ENCODE results near the gene PRXL2A.
"Not testable (repeated sequence)": the region's sequence is repeated elsewhere in the genome, so short reads cannot be mapped to it uniquely, and the experiment has no call there.

PRXL2A gene

DNA sequence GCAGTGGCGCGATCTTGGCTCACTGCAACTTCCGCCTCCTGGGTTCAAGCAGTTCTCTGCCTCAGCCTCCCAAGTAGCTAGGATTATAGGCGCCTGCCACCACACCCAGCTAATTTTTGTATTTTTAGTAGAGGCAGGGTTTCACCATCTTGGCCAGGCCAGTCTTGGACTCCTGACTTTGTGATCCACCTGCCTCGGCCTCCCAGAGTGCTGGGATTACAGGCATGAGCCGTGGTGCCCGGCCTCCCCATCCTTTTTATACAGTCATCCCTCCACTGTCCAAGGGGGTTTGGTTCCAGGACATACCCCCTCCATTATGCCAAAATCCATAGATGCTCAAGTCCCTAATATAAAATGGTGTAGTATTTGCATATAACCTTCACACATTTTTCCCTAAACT lies 67.3 kb downstream of the PRXL2A start:
- H3K9me3 Mint-ChIP-seq; H3K4me3 Mint-ChIP-seq; H3K27me3 Mint-ChIP-seq; H3K27ac Mint-ChIP-seq; ATAC-seq (ENCODE audit: low read depth); DNase-seq (ENCODE audit: low spot score in 2 of 2): not testable (repeated sequence)
- peaks cover 35% of the 10 kb centered on the region for H3K4me1 Mint-ChIP-seq
- H3K36me3 Mint-ChIP-seq: peaks cover 28% of the 10 kb centered on the region

DNA sequence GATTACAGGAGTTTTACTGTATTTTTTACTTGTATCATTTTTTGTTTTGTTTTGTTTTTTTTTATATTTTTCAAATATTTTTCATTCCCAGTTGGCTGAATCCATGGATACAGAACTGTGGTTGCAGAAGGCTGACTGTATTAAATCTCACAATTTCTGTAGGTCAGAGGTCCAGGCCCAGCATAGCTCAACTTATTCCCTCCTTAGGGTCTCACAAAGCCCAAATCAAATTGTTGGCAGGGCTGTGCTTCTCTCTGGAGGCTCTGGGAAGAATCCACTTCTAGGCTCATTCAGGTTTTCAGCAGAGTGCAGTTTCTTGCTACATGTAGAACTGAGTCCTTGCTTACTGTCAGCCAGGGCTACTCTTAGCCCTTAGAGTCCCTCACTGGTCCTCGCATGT lies 68.3 kb downstream of the PRXL2A start:
- Mint-ChIP-seq H3K9me3 (peaks cover 7% of the 10 kb centered on the region), H3K27me3 (no peaks in the 10 kb centered on the region), H3K4me3 (no peak overlapping the region), H3K36me3 (peaks cover 25% of the 10 kb centered on the region), H3K4me1 (peaks cover 26% of the 10 kb centered on the region), H3K27ac (no peak overlapping the region)
- DNase-seq (ENCODE audit: low spot score in 2 of 2) (no peak), ATAC-seq (ENCODE audit: low read depth) (no peak)

DNA sequence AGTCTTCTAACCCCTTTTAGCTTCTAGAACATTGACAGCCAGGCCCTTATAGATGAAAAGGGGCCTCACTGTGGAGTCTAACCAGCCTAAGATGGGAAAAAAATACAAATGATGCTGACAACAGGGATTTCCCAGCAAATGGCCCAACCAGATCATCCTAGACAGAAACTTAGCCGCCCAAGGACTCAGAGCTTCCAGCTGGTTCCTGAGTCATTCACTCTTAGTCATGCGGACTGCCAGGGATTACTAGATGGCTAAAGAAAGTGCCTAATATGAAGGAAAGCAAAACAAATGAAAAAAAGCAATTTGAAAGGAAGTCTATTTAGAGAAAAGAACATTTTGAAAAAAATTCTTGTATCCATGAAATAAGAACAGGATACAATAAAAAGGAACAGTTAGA lies 69.5 kb downstream of the PRXL2A start:
- no peak overlapping the region for H3K4me3 Mint-ChIP-seq
- no peak for ATAC-seq (ENCODE audit: low read depth)
- H3K4me1 Mint-ChIP-seq: peaks cover 16% of the 10 kb centered on the region
- no peaks in the 10 kb centered on the region for H3K27me3 Mint-ChIP-seq
- H3K27ac Mint-ChIP-seq: no peak overlapping the region
- no peak for DNase-seq (ENCODE audit: low spot score in 2 of 2)
- peaks cover 25% of the 10 kb centered on the region for H3K36me3 Mint-ChIP-seq
- peaks cover 7% of the 10 kb centered on the region for H3K9me3 Mint-ChIP-seq

DNA sequence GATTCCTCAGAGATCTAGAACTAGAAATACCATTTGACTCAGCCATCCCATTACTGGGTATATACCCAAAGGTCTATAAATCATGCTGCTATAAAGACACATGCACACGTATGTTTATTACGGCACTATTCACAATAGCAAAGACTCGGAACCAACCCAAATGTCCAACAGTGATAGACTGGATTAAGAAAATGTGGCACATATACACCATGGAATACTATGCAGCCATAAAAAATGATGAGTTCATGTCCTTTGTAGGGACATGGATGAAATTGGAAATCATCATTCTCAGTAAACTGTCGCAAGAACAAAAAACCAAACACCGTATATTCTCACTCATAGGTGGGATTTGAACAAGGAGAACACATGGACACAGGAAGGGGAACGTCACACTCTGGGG lies 72.0 kb downstream of the PRXL2A start:
- peaks cover 25% of the 10 kb centered on the region for H3K36me3 Mint-ChIP-seq
- not testable (repeated sequence) for H3K27ac Mint-ChIP-seq; H3K4me3 Mint-ChIP-seq; ATAC-seq (ENCODE audit: low read depth); H3K27me3 Mint-ChIP-seq; H3K9me3 Mint-ChIP-seq; DNase-seq (ENCODE audit: low spot score in 2 of 2)
- peaks cover 15% of the 10 kb centered on the region for H3K4me1 Mint-ChIP-seq

DNA sequence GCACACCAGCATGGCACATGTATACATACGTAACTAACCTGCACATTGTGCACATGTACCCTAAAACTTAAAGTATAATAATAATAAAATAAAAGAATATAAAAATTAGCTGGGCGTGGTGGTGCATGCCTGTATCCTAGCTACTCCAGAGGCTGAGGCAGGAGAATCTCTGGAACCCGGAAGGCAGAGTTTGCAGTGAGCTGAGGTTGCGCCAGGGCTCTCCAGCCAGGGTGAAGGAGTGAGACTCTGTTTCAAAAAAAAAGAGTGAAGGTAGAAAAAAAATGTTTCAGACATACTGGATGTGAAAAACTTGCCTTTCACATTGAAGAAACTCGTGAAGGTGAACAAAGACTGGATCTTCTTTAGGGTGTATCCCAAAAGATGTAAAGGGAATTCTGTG lies 72.5 kb downstream of the PRXL2A start:
- Mint-ChIP-seq H3K36me3 (peaks cover 27% of the 10 kb centered on the region), H3K27me3 (no peaks in the 10 kb centered on the region), H3K4me1 (peaks cover 19% of the 10 kb centered on the region), H3K9me3 (peaks cover 7% of the 10 kb centered on the region), H3K4me3 (no peak overlapping the region), H3K27ac (no peak overlapping the region)
- DNase-seq (ENCODE audit: low spot score in 2 of 2) (no peak), ATAC-seq (ENCODE audit: low read depth) (no peak)

DNA sequence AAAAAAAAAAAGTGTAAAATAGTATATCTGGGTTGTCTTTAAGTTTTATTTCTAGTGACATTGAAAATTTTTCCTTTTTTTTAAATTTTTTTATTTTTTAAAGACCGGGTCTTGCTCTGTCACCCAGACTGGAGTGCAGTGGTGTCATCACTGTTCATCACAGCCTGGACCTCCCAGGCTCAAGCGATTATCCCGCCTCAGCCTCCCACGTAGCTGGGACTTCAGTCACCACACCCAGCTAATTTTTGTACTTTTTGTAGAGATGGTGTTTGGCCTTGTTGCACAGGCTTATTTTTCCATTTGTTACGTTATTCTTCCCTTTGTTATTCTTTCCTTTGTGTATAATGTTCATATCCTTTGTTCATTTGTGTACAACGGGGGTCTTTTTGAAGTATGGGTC lies 75.9 kb downstream of the PRXL2A start:
- Mint-ChIP-seq H3K4me3 (no peak overlapping the region), H3K27ac (no peak overlapping the region), H3K9me3 (no peaks in the 10 kb centered on the region), H3K36me3 (peaks cover 13% of the 10 kb centered on the region), H3K27me3 (no peaks in the 10 kb centered on the region), H3K4me1 (peaks cover 22% of the 10 kb centered on the region)
- ATAC-seq (ENCODE audit: low read depth) (no peak), DNase-seq (ENCODE audit: low spot score in 2 of 2) (no peak)

DNA sequence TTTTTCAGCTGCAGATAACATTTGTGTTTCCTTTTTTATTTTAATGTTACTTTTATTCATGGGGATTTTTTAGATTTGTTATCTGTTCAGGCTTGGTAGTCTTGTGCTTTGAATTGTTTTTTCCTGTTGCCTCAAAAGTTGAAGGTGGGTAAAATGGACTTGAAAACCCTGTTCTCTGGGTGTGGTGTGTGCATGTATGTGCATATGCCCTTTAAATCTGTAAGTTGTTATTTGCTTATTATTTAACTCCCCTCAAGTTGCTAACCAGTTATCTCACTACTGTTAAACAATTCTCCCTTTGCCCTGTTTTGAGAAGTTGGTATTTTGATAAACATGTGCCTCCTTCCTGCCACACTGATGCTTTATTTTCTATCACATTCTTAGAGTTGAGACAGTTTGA lies 76.3 kb downstream of the PRXL2A start:
- no peak overlapping the region for H3K27ac Mint-ChIP-seq
- peaks cover 16% of the 10 kb centered on the region for H3K36me3 Mint-ChIP-seq
- H3K4me3 Mint-ChIP-seq: no peak overlapping the region
- ATAC-seq (ENCODE audit: low read depth) (no peak), DNase-seq (ENCODE audit: low spot score in 2 of 2) (no peak)
- no peaks in the 10 kb centered on the region for H3K9me3 Mint-ChIP-seq
- peaks cover 25% of the 10 kb centered on the region for H3K4me1 Mint-ChIP-seq
- no peaks in the 10 kb centered on the region for H3K27me3 Mint-ChIP-seq

DNA sequence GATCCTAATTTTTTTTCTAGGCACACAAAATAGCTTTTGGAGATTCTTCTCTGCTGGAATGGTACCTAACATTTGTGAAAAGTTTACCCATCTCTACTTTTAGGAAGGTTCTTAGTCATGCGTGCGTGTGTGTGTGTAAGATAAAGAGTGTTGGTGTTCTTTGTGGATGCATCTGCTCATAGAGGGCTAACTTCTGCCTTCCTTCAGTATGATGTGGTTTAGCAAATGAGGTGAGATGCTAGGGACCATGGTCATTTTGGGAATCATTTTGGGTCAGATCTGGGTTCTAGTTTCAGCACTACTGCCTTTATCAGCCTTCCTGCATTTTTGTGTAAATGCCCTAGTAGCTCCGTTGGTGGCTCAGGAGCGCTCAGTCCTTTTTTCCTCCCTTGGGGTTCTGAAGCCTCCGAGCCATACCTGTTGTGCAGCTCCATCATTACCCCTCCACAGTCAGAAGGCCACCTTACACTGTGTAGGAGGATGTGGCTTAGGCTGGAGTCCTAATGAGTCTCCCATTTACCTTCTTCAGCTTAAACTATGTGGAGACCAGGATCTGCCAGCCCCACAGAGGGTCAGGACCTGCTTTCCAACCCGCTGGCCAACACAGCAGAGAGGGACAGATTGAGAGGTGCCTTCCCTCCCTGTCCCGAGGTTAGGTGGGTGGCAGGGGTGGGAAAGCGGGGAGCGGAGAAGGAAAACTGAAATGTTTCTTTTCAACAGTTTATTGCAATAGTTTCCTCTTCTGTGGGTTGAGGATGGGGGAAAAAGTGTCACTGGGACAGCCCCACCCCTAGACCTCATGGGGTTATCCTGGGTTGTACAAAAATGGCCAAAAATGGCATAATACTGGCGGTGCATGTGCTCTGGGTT lies 77.0 kb downstream of the PRXL2A start:
- ATAC-seq (ENCODE audit: low read depth): no peak
- Mint-ChIP-seq H3K9me3 (no peaks in the 10 kb centered on the region), H3K4me3 (no peak overlapping the region), H3K4me1 (peaks cover 31% of the 10 kb centered on the region), H3K36me3 (peaks cover 20% of the 10 kb centered on the region), H3K27ac (no peak overlapping the region), H3K27me3 (no peaks in the 10 kb centered on the region)
- no peak for DNase-seq (ENCODE audit: low spot score in 2 of 2)

DNA sequence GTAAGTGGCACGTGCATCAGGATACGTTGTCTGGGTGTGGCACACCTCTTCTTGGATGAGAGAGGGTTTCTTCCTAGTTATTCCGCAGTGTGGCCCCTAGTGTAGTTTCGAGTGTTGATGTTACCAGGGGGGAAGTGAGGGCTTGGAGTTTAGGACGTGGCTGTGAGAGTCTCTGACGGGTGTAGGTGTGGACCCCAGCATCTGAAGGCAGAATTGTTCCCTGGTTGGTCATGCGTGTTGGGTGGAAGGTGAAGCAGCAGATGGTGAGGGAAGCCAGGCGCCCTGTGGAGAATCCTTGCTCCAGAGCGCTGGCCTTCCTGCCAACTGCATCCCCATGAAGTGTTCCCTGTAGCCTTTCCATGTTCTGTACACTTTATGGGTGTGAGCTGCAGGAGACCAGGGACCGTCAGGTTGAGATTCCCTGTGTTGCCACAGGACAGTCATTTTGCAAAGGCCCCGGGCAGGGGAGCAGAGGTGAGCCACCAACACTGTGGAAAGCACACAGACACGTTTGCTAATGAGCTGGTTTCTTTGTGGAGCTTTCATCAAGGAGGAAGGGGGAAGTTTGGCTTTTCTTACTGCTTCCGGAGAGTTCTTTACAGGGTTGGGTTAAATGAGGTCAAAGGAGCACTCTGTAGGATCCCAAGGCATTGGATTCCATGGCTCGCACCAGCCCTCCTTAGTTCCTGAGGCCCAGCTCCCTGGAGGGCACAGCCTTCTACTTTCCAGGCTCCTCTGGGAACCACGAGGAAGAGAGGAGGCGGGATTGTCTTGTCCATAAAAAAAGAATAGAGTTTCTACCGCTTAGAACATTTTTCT lies 77.8 kb downstream of the PRXL2A start:
- Mint-ChIP-seq H3K9me3 (no peaks in the 10 kb centered on the region), H3K27ac (no peak overlapping the region), H3K4me1 (peaks cover 37% of the 10 kb centered on the region), H3K4me3 (no peak overlapping the region), H3K36me3 (peaks cover 25% of the 10 kb centered on the region), H3K27me3 (no peaks in the 10 kb centered on the region)
- ATAC-seq (ENCODE audit: low read depth) (no peak), DNase-seq (ENCODE audit: low spot score in 2 of 2) (no peak)
